Endothelial cell of umbilical vein (primary cell): ENCODE measurements around the gene PPP4C. TPM values are rescaled to one million over a fixed set of nuclear protein-coding genes. Genes with fewer than 3 reads are reported as not detected.

Source experiments
- Bru-seq: library from RNA; stranded (reverse); fragments of 400-500 nt; gene quantifications from one replicate; lab custom pipeline; 2021; lab: Mats Ljungman, UMichigan
- BruChase-seq, 2 experiments: library from RNA; stranded (reverse); fragments of 400-500 nt; gene quantifications; one replicate each; lab custom pipeline; 2021; lab: Mats Ljungman, UMichigan
- BruUV-seq: library from RNA; stranded (reverse); fragments of 400-500 nt; replicated peaks from 2 replicates; lab custom pipeline; 2021; lab: Mats Ljungman, UMichigan
- CTCF ChIA-PET: fragments of 300-600, 350-600 bp; sonication (Branson Sonifier 250); formaldehyde crosslinking; loops from one replicate; lab custom pipeline; 2021; ENCODE audit warnings: antibody characterized with exemption, inconsistent platforms; lab: Charles Lee
- POLR2A ChIA-PET: fragments of 300-600, 350-600 bp; sonication (Branson Sonifier 250); formaldehyde crosslinking; loops from one replicate; lab custom pipeline; 2021; ENCODE audit warnings: antibody characterized with exemption, inconsistent platforms; lab: Charles Lee
- DNase-seq: peaks from one replicate; pipeline ENCODE4 v3.0.0-alpha.2; 2011; ENCODE audit warnings: low read depth, low spot score
- FAIRE-seq: peaks from 2 replicates; lab custom pipeline; 2011; peaks lifted over from hg19 to GRCh38; lab: Jason Lieb, UNC
- H2AFZ ChIP-seq: 2 replicates; pipeline ENCODE4 v1.6.0; 2012; ENCODE audit warnings: low read depth, low read length, control low read depth, inconsistent platforms
- H3K27ac ChIP-seq: 2 replicates; pipeline ENCODE4 v1.5.1; 2011; ENCODE audit warnings: low read depth, mild to moderate bottlenecking, control low read depth, low read length, moderate library complexity; ENCODE audit not compliant: insufficient read depth
- H3K27me3 ChIP-seq, 2 experiments: 2 replicates each; pipeline versions ENCODE4 v1.6.0 to v1.6.1; 2011; ENCODE audit warnings: low read length in 2 of 2, mixed read lengths in 1 of 2; ENCODE audit not compliant: control insufficient read depth in 2 of 2, insufficient read depth in 2 of 2
- H3K36me3 ChIP-seq, 2 experiments: 2 replicates in 1 of 2; 3 replicates in 1 of 2; pipeline ENCODE4 v1.5.1; 2011; ENCODE audit warnings: low read length in 2 of 2, mild to moderate bottlenecking in 1 of 2, moderate library complexity in 1 of 2; ENCODE audit not compliant: control insufficient read depth in 2 of 2, insufficient read depth in 2 of 2; ENCODE audit errors: extremely low read depth in 1 of 2
- H3K4me1 ChIP-seq: 3 replicates; pipeline ENCODE4 v1.5.1; 2011; ENCODE audit warnings: mild to moderate bottlenecking, low read length; ENCODE audit not compliant: control insufficient read depth, insufficient read depth; ENCODE audit errors: extremely low read depth
- H3K4me2 ChIP-seq: 2 replicates; pipeline ENCODE4 v1.6.1; 2011; ENCODE audit warnings: low read length, control low read depth, mixed read lengths; ENCODE audit not compliant: insufficient read depth
- H3K4me3 ChIP-seq, 3 experiments: fragments of 200-600 bp in 1 of 3; sonication (generic), shearing (Covaris generic) in 1 of 3; replicated peaks in 1 of 3; 2 replicates each; pipeline ENCODE4 v1.5.1; 2011 to 2016; ENCODE audit warnings: control low read depth in 3 of 3, low read length in 3 of 3, mild to moderate bottlenecking in 2 of 3, inconsistent platforms in 1 of 3, low read depth in 1 of 3, moderate library complexity in 1 of 3; ENCODE audit not compliant: insufficient read depth in 1 of 3
- H3K79me2 ChIP-seq: 2 replicates; pipeline ENCODE4 v1.6.0; 2012; ENCODE audit warnings: low read length, inconsistent platforms; ENCODE audit not compliant: control insufficient read depth, insufficient read depth
- H3K9ac ChIP-seq: replicated peaks from 2 replicates; pipeline ENCODE3; 2011; ENCODE audit warnings: low read length, control low read depth; ENCODE audit not compliant: insufficient read depth; ENCODE audit errors: extremely low read depth
- H3K9me1 ChIP-seq: replicated peaks from 3 replicates; pipeline ENCODE4 v1.6.0; 2011; ENCODE audit warnings: mild to moderate bottlenecking, low read length; ENCODE audit not compliant: control insufficient read depth, insufficient read depth; ENCODE audit errors: extremely low read depth
- H3K9me3 ChIP-seq: replicated peaks from 2 replicates; pipeline ENCODE4 v1.5.1; 2012; ENCODE audit warnings: low read length, inconsistent platforms; ENCODE audit not compliant: control insufficient read depth, insufficient read depth
- H4K20me1 ChIP-seq: replicated peaks from 2 replicates; pipeline ENCODE3; 2011; ENCODE audit warnings: mild to moderate bottlenecking, low read length; ENCODE audit not compliant: control insufficient read depth, insufficient read depth; ENCODE audit errors: extremely low read depth
- EZH2 ChIP-seq: IDR thresholded peaks from 2 replicates; pipeline ENCODE4 v1.6.1; 2012; ENCODE audit warnings: borderline replicate concordance, low read depth, mild to moderate bottlenecking, moderate library complexity, low read length, inconsistent platforms; ENCODE audit not compliant: severe bottlenecking
- FOS ChIP-seq: IDR thresholded peaks from 2 replicates; pipeline ENCODE4 v1.6.1; 2011; ENCODE audit warnings: mild to moderate bottlenecking, low read length, moderate library complexity, borderline replicate concordance; ENCODE audit not compliant: insufficient read depth
- GATA2 ChIP-seq: IDR thresholded peaks from 2 replicates; pipeline ENCODE4 v1.7.0; 2011; ENCODE audit warnings: low read depth, mild to moderate bottlenecking, moderate library complexity, mixed read lengths, low read length; ENCODE audit not compliant: insufficient read length, insufficient read depth
- JUN ChIP-seq: IDR thresholded peaks from 2 replicates; pipeline ENCODE4 v1.6.1; 2011; ENCODE audit warnings: borderline replicate concordance, low read depth; ENCODE audit not compliant: insufficient read length, insufficient read depth
- MYC ChIP-seq: IDR thresholded peaks from one replicate; pipeline ENCODE4 v1.6.1; 2011; ENCODE audit warnings: mild to moderate bottlenecking, low read depth, low read length
- POLR2A ChIP-seq: IDR thresholded peaks from 2 replicates; pipeline ENCODE4 v1.6.1; 2012; ENCODE audit warnings: low read depth, mild to moderate bottlenecking, control low read depth, low read length
- POLR2AphosphoS5 ChIP-seq: IDR thresholded peaks from 2 replicates; pipeline ENCODE4 v1.6.1; 2012; ENCODE audit warnings: low read depth, mild to moderate bottlenecking, control low read depth, low read length, moderate library complexity; ENCODE audit not compliant: insufficient read depth
- dilution Hi-C: fragments of 300-500 bp; cut with MboI; formaldehyde crosslinking; loops from one replicate; pipeline ENCODE4 v1.15.0; 2019; ENCODE audit warnings: low sequenced_read_pairs; ENCODE audit not compliant: extremely low pct_ligation_motif_present
- intact Hi-C: fragments of 100-400 bp; cut with micrococcal nuclease; formaldehyde crosslinking; loops from one replicate; pipeline ENCODE4 v1.10.0; 2022
- long read RNA-seq: library from polyadenylated mRNA; stranded (forward); transcript quantifications from one replicate; pipeline ENCODE4 v2.0.0, GENCODE V29; 2021
- polyA minus RNA-seq, 3 experiments: library from RNA; depleted of rRNA, polyadenylated mRNA; stranded (reverse); fragments of >200 nt; gene quantifications; 1 replicate in 1 of 3; 2 replicates in 2 of 3; pipeline ENCODE4 v1.2.3, GENCODE V29; 2011
- polyA plus RNA-seq, 4 experiments: library from polyadenylated mRNA; depleted of rRNA in 3 of 4; stranded (reverse) in 3 of 4; unstranded in 1 of 4; fragments of >200 nt; gene quantifications; 2 replicates each; pipeline versions ENCODE4 v1.2.1 to v1.2.3, GENCODE V29; 2011 to 2012; ENCODE audit warnings: missing spikeins in 1 of 4
- total RNA-seq: library from RNA; stranded (reverse); gene quantifications from 2 replicates; pipeline ENCODE4 v1.2.3, GENCODE V29; 2021
- TF ChIP-seq, protein P1 (sequence below): IDR thresholded peaks from 2 replicates; pipeline ENCODE4 v1.6.1; 2011; ENCODE audit not compliant: insufficient read depth, insufficient read length
- TF ChIP-seq, protein P2 (sequence below), 2 donors: IDR thresholded peaks; 1 replicate in 1 of 2; 2 replicates in 1 of 2; pipeline ENCODE4 v1.5.1; 2011; ENCODE audit warnings: low read length in 2 of 2, mild to moderate bottlenecking in 2 of 2, moderate library complexity in 2 of 2, control low read depth in 1 of 2, inconsistent platforms in 1 of 2, low read depth in 1 of 2; ENCODE audit not compliant: insufficient read depth in 1 of 2; ENCODE audit errors: extremely low read depth in 1 of 2

PPP4C gene
- total RNA-seq = 159 and 167 TPM in 2 replicates
- polyA plus RNA-seq = 327 and 378 TPM in 2 replicates
- polyA plus RNA-seq (2011; cell fraction: cytosol; rRNA removed) = 216 and 234 TPM in 2 replicates
- polyA plus RNA-seq (2011; cell fraction: nucleus; rRNA removed) = 169 and 186 TPM in 2 replicates
- polyA plus RNA-seq (2012) = 153 and 194 TPM in 2 replicates
- 356 and 398 TPM in 2 replicates for polyA minus RNA-seq
- 130 TPM for polyA minus RNA-seq (2011; cell fraction: cytosol; rRNA and poly(A)+ RNA removed)
- 42.2 and 48.6 TPM in 2 replicates for polyA minus RNA-seq (2011; cell fraction: nucleus; rRNA and poly(A)+ RNA removed)
- percentile 74 among the genes with signal in this experiment for Bru-seq, nascent RNA
- BruChase-seq, experiment 1, labeled RNA remaining after a 6-hour chase = percentile 94 among the genes with signal in this experiment
- BruChase-seq, experiment 2, labeled RNA remaining after a 2-hour chase = percentile 92 among the genes with signal in this experiment
- long read RNA-seq, transcript PPP4C-205 (8 exons, 1,447 nt) = minor isoform, 6 of 1,124 reads
- long read RNA-seq, transcript PPP4C-201 (9 exons, 1,407 nt) = major isoform, 694 of 1,124 reads
- long read RNA-seq, transcript PPP4C-204 (8 exons, 941 nt) = minor isoform, 35 of 1,124 reads
- long read RNA-seq, transcript PPP4C-214 (8 exons, 1,301 nt) = minor isoform, 60 of 1,124 reads
- long read RNA-seq, partial matches to known transcripts = 58 of 1,124 reads
- long read RNA-seq, other reads (novel, unspliced or antisense) = 266 of 1,124 reads

DNA sequence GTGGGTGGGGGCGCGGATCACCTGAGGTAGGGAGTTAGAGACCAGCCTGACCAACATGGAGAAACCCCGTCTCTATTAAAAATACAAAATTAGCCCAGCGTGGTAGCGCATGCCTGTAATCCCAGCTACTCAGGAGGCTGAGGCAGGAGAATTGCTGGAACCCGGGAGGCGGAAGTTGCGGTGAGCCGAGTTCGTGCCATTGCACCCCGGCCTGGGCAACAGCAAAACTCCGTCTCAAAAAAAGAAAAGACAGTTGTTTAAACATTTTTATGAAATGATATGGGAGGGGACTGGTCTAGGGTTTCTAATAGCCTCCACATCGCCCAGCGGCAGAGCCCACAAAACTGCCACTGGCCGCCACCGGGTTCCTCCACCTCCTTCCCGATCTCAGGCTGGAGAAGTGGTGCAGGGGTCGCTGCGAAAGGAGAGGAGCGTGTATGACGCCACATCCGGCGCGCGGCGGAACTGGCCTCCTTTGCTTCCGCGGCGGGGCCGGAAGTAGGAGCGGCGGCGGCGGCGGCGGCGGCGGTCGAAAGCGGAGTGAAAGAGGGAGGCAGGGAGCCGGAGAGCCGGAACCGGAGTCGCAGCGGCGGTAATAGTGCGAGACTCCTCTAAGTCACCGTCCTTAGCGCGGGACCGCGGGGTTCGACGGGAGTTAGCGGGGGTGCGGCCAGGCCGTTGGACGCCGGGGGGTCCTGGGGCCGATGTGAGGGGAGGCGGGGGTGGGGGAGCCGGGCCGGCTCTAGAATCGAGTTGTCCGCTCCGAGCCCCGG lies at the start of gene PPP4C:
PPP4C (plus strand) TSS at position 492 of the 773 bp plus-strand sequence. CDS start 384 bp downstream, outside the sequence.
- intact Hi-C loops = loop anchor here (1.0 to 2.0 kb wide), 2 partner anchors 10 to 15 kb away; partner anchors contain the start of genes ALDOA and TBX6

DNA sequence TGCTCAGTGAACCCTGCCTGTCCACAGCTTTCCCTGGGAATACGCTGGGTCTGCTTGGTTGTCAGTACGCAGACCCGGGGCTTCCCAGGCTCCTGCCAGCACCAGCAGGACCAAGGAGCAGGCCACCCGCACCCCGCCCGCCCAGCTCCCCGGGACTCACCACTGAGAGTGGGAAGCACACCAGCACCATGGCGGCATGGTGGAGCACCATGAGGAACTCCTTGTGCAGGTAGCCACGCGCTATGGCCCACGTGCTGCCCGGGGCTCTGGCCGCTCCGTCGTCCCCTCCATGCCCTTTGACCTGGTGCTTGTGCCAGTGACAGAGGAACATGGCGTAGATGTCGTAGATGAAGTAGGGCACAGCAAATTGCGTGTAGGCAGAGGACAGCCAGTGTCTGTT lies 49.3 kb upstream of the PPP4C start:
- FAIRE-seq = no peak
- ChIA-PET CTCF (no interaction called here), POLR2A (no interaction called here)
- Histone ChIP-seq H3K4me2 (no peak overlapping the region), H3K9me1 (no peaks in the 10 kb centered on the region), H3K27me3 (peaks cover 11 to 14% of the 10 kb centered on the region in 2 experiments), H4K20me1 (no peaks in the 10 kb centered on the region), H3K9ac (no peak overlapping the region), H3K36me3 (no peaks in the 10 kb centered on the region), H3K4me3 (no peak overlapping the region), H3K4me1 (no peaks in the 10 kb centered on the region), H3K9me3 (no peaks in the 10 kb centered on the region), H3K79me2 (no peaks in the 10 kb centered on the region), H2AFZ (no peak overlapping the region), H3K27ac (no peak overlapping the region)
- intact Hi-C loops (no loop called here), dilution Hi-C loops (no loop called here)
- DNase-seq = no peak
- no TSS peak for BruUV-seq
- TF ChIP-seq, protein P1, sequence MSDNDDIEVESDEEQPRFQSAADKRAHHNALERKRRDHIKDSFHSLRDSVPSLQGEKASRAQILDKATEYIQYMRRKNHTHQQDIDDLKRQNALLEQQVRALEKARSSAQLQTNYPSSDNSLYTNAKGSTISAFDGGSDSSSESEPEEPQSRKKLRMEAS = no peak
- TF ChIP-seq EZH2 = no peak
- no peak for TF ChIP-seq MYC
- TF ChIP-seq, protein P2, sequence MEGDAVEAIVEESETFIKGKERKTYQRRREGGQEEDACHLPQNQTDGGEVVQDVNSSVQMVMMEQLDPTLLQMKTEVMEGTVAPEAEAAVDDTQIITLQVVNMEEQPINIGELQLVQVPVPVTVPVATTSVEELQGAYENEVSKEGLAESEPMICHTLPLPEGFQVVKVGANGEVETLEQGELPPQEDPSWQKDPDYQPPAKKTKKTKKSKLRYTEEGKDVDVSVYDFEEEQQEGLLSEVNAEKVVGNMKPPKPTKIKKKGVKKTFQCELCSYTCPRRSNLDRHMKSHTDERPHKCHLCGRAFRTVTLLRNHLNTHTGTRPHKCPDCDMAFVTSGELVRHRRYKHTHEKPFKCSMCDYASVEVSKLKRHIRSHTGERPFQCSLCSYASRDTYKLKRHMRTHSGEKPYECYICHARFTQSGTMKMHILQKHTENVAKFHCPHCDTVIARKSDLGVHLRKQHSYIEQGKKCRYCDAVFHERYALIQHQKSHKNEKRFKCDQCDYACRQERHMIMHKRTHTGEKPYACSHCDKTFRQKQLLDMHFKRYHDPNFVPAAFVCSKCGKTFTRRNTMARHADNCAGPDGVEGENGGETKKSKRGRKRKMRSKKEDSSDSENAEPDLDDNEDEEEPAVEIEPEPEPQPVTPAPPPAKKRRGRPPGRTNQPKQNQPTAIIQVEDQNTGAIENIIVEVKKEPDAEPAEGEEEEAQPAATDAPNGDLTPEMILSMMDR (IDR thresholded peaks at IDR 0.05; ENCODE audit: extremely low read depth in 1 of 2, insufficient read depth in 1 of 2, low read depth in 1 of 2, low read length in 2 of 2) = no peak
- TF ChIP-seq FOS = no peak
- TF ChIP-seq GATA2 = no peak
- TF ChIP-seq JUN = no peak
- TF ChIP-seq POLR2AphosphoS5 = no peak
- no peak for TF ChIP-seq POLR2A

More for the DNA sequence above, at the start of gene PPP4C:
- BruUV-seq = TSS peak; percentile 94
- Histone ChIP-seq H4K20me1 (no peaks in the 10 kb centered on the region), H3K79me2 (peaks cover 43% of the 10 kb centered on the region), H3K4me1 (peaks cover 24% of the 10 kb centered on the region), H3K27ac (peak within 1 kb of the TSS; percentile 81), H3K4me2 (peak within 1 kb of the TSS; percentile 90), H3K4me3 (peak within 1 kb of the TSS; percentile 58 to 78 (median 76)), H3K9me1 (no peaks in the 10 kb centered on the region), H3K9me3 (no peaks in the 10 kb centered on the region), H2AFZ (peak within 1 kb of the TSS; percentile 43), H3K27me3 (no peaks in the 10 kb centered on the region), H3K9ac (peak within 1 kb of the TSS; percentile 88), H3K36me3 (peaks cover 13 to 29% of the 10 kb centered on the region in 2 experiments)
- FAIRE-seq (peak; percentile 84), DNase-seq (peak; percentile 85)
- TF ChIP-seq POLR2AphosphoS5 (peak; percentile 73), GATA2 (no peak), POLR2A (peak; percentile 97)
- ChIA-PET POLR2A (interaction anchor here (1.9 to 2.9 kb wide), 2 partner anchors 10 to 17 kb away, joined by 4 to 14 read pairs; partner anchors contain the start of gene ALDOA), CTCF (interaction anchor here (0.6 to 3.2 kb wide), 7 partner anchors 10 to 433 kb away, joined by 3 to 33 read pairs (median 4); partner anchors contain the start of genes ALDOA and TBX6)
- dilution Hi-C loops = no loop called here
